Hepatocyte (in vitro differentiated cells): ENCODE results near the gene CEACAM21. TPM values are rescaled to one million over a fixed set of nuclear protein-coding genes. Genes with fewer than 3 reads are reported as not detected.

Source experiments
- DNase-seq: peaks from one replicate; pipeline ENCODE4 v3.0.0-alpha.2; 2016; ENCODE audit warnings: low spot score
- H2AFZ ChIP-seq: fragments of 200-600 bp; sonication (generic); 2 replicates; pipeline ENCODE4 v1.6.0; 2016; ENCODE audit warnings: antibody characterized with exemption, mild to moderate bottlenecking
- H3K27ac ChIP-seq: fragments of 200-600 bp; sonication (generic); 2 replicates; pipeline ENCODE4 v1.5.1; 2016; ENCODE audit warnings: mild to moderate bottlenecking
- H3K27me3 ChIP-seq: fragments of 200-600 bp; sonication (generic); 2 replicates; pipeline ENCODE4 v1.6.1; 2016
- H3K36me3 ChIP-seq: fragments of 200-600 bp; sonication (generic); replicated peaks from 2 replicates; pipeline ENCODE4 v1.5.1; 2016; ENCODE audit warnings: low read depth; ENCODE audit not compliant: insufficient read depth
- H3K4me1 ChIP-seq: fragments of 200-600 bp; sonication (generic); 2 replicates; pipeline ENCODE4 v1.5.1; 2016; ENCODE audit warnings: mild to moderate bottlenecking, moderate library complexity; ENCODE audit not compliant: insufficient read depth
- H3K4me2 ChIP-seq: fragments of 200-600 bp; sonication (generic); 2 replicates; pipeline ENCODE4 v1.6.0; 2016
- H3K4me3 ChIP-seq: fragments of 200-600 bp; sonication (generic); 2 replicates; pipeline ENCODE4 v1.5.1; 2016; ENCODE audit warnings: mild to moderate bottlenecking
- H3K79me2 ChIP-seq: fragments of 200-600 bp; sonication (generic); 2 replicates; pipeline ENCODE4 v1.6.0; 2017; ENCODE audit warnings: mild to moderate bottlenecking
- H3K9me2 ChIP-seq: fragments of 200-600 bp; sonication (generic); replicated peaks from 2 replicates; pipeline ENCODE4 v1.6.0; 2017; ENCODE audit warnings: mild to moderate bottlenecking; ENCODE audit not compliant: insufficient read depth
- H3K9me3 ChIP-seq: fragments of 200-600 bp; sonication (generic); 2 replicates; pipeline ENCODE4 v1.5.1; 2016; ENCODE audit warnings: low read depth, mild to moderate bottlenecking
- H4K20me1 ChIP-seq: fragments of 200-600 bp; sonication (generic); 2 replicates; pipeline ENCODE4 v1.6.0; 2016; ENCODE audit warnings: mild to moderate bottlenecking; ENCODE audit not compliant: insufficient read depth, poor library complexity, severe bottlenecking
- CTCF ChIP-seq: fragments of 200-600 bp; sonication (generic); IDR thresholded peaks from 2 replicates; pipeline ENCODE4 v1.5.1; 2016; ENCODE audit warnings: antibody characterized with exemption, mild to moderate bottlenecking; ENCODE audit not compliant: poor library complexity
- EZH2 ChIP-seq: fragments of 200-600 bp; sonication (generic); IDR thresholded peaks from 2 replicates; pipeline ENCODE4 v1.6.1; 2016; ENCODE audit warnings: antibody characterized with exemption, mild to moderate bottlenecking, borderline replicate concordance
- EZH2phosphoT487 ChIP-seq: fragments of 200-600 bp; sonication (generic); IDR thresholded peaks from one replicate; pipeline ENCODE4 v1.6.1; 2018; ENCODE audit warnings: antibody characterized with exemption, mild to moderate bottlenecking, low read depth, moderate library complexity; ENCODE audit not compliant: unreplicated experiment, severe bottlenecking
- WGBS: methylation state at CpG from one replicate; pipeline ENCODE4 v1.1.6; 2016; ENCODE audit warnings: low lambda C conversion rate; ENCODE audit errors: missing lambda C conversion rate; 5-methylcytosine and 5-hydroxymethylcytosine counted together
- polyA plus RNA-seq: library from polyadenylated mRNA; unstranded; fragments of >200 nt; fragmentation: Nextera tagmentation; extraction: Ambion mirVana; gene quantifications from 2 replicates; pipeline ENCODE4 v1.2.1, GENCODE V29; 2016
- total RNA-seq: library from RNA; depleted of rRNA; stranded (reverse); fragments of >200 nt; gene quantifications from 2 replicates; pipeline ENCODE4 v1.2.3, GENCODE V29; 2014

CEACAM21 gene
- total and polyA plus RNA-seq, 2 experiments from 2014 or later, result 0.33 TPM; not detected in 1

GRCh38 chr19:41569481-41570150, 6.3 kb upstream of the CEACAM21 start:
- Histone ChIP-seq H3K36me3 (no peaks in the 10 kb centered on the region), H3K9me3 (no peaks in the 10 kb centered on the region), H3K9me2 (no peaks in the 10 kb centered on the region), H3K4me3 (no peak overlapping the region), H3K27me3 (peaks cover 3% of the 10 kb centered on the region), H3K4me1 (no peaks in the 10 kb centered on the region), H3K4me2 (no peak overlapping the region), H3K27ac (no peak overlapping the region), H2AFZ (no peak overlapping the region), H4K20me1 (no peaks in the 10 kb centered on the region), H3K79me2 (no peaks in the 10 kb centered on the region)
- WGBS, result 63% methylated on average over 11 of the region's 11 CpGs
- DNase-seq, result no peak
- no peak for TF ChIP-seq EZH2phosphoT487
- no peak for TF ChIP-seq EZH2
- TF ChIP-seq CTCF, result no peak

GRCh38 chr19:41570179-41570578, 5.8 kb upstream of the CEACAM21 start:
- H3K9me2 ChIP-seq, result no peaks in the 10 kb centered on the region
- H4K20me1 ChIP-seq, result no peaks in the 10 kb centered on the region
- H3K4me3 ChIP-seq, result no peak overlapping the region
- H3K79me2 ChIP-seq, result no peaks in the 10 kb centered on the region
- no peak for TF ChIP-seq EZH2phosphoT487
- TF ChIP-seq EZH2, result no peak
- TF ChIP-seq CTCF, result no peak
- 66% methylated on average over 3 of the region's 3 CpGs for WGBS
- H3K27me3 ChIP-seq, result peaks cover 3% of the 10 kb centered on the region
- H3K9me3 ChIP-seq, result no peaks in the 10 kb centered on the region
- H2AFZ ChIP-seq, result no peak overlapping the region
- H3K4me2 ChIP-seq, result no peak overlapping the region
- H3K27ac ChIP-seq, result no peak overlapping the region
- no peak for DNase-seq
- no peaks in the 10 kb centered on the region for H3K36me3 ChIP-seq
- H3K4me1 ChIP-seq, result no peaks in the 10 kb centered on the region

- Histone ChIP-seq H3K27ac (no peak overlapping the region), H3K79me2 (no peaks in the 10 kb centered on the region), H3K4me3 (no peak overlapping the region), H2AFZ (no peak overlapping the region), H3K9me3 (no peaks in the 10 kb centered on the region), H3K27me3 (peaks cover 3% of the 10 kb centered on the region), H3K9me2 (no peaks in the 10 kb centered on the region), H3K4me2 (no peak overlapping the region), H3K36me3 (no peaks in the 10 kb centered on the region), H4K20me1 (no peaks in the 10 kb centered on the region), H3K4me1 (no peaks in the 10 kb centered on the region)
- DNase-seq, result peak; percentile 87
- 6% methylated on average over 7 of the region's 7 CpGs for WGBS
- peak; percentile 62 for TF ChIP-seq CTCF
- TF ChIP-seq EZH2, result no peak
- TF ChIP-seq EZH2phosphoT487, result no peak
Observed at GRCh38 chr19:41570639-41571112, 5.3 kb upstream of the CEACAM21 start.
